Hematopoietic multipotent progenitor cell treated with erythropoietin and hydrocortisone succinate and interleukin-3 and kit ligand, for 4 days (in vitro differentiated cells): ENCODE measurements around the gene LY6G6F.

Experiments used
- DNase-seq: peaks from one replicate; pipeline ENCODE4 v3.0.0-alpha.2; 2015

Gene LY6G6F

GRCh38 chr6:31740397-31741223, 33.9 kb downstream of the LY6G6F start:
- peak; percentile 73 for DNase-seq

DNA sequence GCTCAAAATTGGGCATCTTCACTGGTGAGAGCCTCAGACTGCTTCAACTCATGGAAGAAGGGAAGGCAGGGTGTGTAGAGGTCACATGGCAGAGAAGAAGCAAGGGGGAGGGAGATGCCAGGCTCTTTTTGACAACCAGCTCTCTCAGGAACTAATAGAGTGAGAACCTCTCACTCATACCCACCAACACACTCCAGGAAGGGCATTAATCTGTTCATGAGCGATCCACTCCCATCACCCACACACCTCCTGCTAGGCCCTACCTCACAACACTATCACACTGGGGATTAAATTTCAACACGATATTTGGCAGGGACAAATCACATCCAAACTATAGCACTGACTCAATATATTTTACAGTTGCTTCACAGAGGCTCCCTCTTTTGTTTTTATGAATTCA, 35.1 kb downstream of the LY6G6F start:
- no peak for DNase-seq

GRCh38 chr6:31742894-31743293, 36.2 kb downstream of the LY6G6F start:
- no peak for DNase-seq

GRCh38 chr6:31744422-31744821, 37.8 kb downstream of the LY6G6F start:
- DNase-seq: no peak

DNA sequence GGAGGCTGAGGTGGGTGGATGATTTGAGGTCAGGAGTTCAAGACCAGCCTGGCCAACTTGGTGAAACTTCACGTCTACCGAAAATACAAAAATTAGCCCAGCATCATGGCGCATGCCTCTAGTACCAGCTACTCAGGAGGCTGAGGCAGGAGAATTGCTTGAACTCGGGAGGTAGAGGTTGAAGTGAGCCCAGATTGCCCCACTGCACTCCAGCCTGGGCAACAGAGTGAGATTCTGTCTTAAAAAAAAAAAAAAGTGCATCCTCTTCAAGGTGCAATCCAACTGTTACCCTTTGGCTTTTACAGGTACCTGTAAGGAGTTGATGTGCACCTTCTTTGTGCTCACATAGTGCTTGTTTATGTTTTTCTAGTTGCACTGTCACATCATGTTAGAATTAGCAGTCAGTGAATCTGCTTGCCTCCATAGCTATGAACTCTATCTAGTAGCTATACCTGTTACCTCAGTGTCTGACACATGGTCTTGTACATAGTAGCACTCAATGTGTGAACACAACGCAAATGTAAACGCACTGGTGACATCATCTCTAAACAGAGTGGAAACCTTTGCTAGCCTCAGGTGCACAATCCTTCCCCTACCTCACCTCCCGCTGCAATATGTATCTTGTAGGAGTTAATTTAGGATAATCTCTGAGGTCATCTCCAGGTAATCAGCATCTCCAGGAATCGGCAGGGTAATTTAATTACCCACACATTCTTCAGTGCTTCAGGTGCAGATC, 42.8 kb downstream of the LY6G6F start:
- DNase-seq: no peak

DNA sequence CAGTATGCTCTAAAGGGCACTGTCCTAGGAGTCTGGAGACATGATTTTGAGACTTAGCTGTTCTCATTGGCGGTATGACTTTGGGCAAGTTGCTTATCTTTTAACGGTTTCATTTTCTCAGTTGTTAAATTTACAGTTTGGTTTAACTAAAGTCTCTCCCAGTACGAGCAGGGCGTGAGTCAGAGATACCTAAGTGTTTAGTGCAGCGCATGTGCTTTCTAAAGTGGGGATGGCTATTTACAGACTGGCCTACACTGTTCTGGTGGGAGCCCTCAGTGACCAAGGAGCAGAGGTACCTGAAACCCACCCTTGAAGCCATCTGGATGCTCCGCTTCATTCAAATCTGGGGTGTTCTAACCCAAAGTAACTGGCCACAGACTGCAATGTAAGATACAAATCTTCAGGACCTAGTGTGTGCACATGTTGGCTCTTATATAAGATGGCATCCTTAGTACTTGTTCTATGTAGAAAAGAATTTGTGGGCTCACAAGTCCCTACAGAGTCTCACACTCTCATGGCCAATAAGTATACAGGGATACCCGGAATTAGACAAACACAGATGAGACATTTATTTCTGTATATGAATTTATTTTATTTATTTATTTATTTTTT, 43.9 kb downstream of the LY6G6F start:
- DNase-seq: no peak

DNA sequence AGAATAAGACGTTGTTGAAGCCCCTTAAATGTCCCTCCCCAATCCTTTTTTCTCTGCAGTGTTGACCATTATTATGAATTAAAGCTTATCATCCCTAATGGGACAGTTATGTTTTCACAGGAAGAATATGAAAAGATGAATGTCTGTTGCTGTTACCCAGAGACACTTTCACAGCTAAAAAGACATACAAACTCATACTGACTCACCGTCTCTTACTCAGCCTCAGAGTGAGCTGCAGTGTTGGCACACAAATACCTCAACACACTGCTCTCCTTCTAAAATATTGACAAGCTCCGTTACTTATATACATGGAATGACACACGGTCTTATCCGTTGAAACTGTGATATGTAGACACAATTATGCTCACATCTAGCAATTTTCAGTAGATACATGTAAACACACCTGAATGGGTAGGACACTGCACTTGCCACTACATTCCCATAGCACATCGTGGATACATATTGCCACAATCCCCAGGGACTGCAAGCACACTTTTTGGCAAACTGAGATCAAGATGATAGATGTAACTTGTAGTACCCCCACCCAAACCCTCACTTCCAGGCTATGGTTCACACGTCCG, 46.2 kb downstream of the LY6G6F start:
- no peak for DNase-seq

DNA sequence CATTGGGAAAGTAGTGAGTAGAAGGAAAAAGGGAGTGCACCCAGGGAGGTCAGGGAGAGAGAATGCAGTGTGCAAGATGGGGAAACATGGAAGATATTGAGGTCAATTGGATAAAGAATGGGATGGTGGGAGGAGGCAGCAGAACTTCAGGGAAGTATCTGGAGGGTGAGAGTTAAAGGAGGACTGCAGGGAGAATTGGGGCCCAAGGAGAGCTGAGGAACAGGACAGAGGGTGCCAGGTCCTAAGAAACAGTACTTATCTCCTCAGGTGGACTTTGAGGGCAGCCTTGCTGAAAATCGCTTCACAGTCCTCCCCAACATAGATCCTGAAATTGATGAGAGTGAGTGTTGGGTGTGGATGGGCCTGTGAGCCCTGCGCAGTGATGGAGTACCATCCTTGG, 51.6 kb downstream of the LY6G6F start:
- no peak for DNase-seq
